Measurements from ENCODE around the gene ZNF334.

Gene ZNF334

GRCh38 chr20:46455729-46456128 lies 57.6 kb downstream of the ZNF334 start:
- no peak overlapping the region for H3K4me3 Mint-ChIP-seq
- H3K36me3 Mint-ChIP-seq (ENCODE audit: low read depth), result no peaks in the 10 kb centered on the region
- no peak overlapping the region for H3K27ac Mint-ChIP-seq
- H3K27me3 Mint-ChIP-seq, result peaks cover 31% of the 10 kb centered on the region
- intact Hi-C loops (cut with micrococcal nuclease), result no loop called here
- H3K9me3 Mint-ChIP-seq, result peaks cover 25% of the 10 kb centered on the region
- H3K4me1 Mint-ChIP-seq (ENCODE audit: low read depth), result peaks cover 8% of the 10 kb centered on the region
